VCaP (cell line): ENCODE results near the gene ITPR3.
A peak's percentile ranks its signal among the peaks of the same experiment; 100 is the strongest.

Experiments
- H3K27ac ChIP-seq: fragments of 450-650 bp; 2 replicates; pipeline ENCODE4 v1.5.1; 2017
- CTCF ChIP-seq: fragments of 450-650 bp; conservative IDR thresholded peaks from 2 replicates; pipeline ENCODE4 v1.5.1; 2017; ENCODE audit warnings: mild to moderate bottlenecking, moderate library complexity

The ITPR3 gene

GRCh38 chr6:33694977-33695376 is 73.9 kb downstream of the ITPR3 start:
- TF ChIP-seq CTCF, result no peak
- H3K27ac ChIP-seq, result peak overlapping the region; percentile 86

- H3K27ac ChIP-seq, result peak overlapping the region; percentile 86
- TF ChIP-seq CTCF, result no peak
These were observed 74.3 kb downstream of the ITPR3 start for GRCh38 chr6:33695451-33695887.

- no peak for TF ChIP-seq CTCF
- H3K27ac ChIP-seq, result peak overlapping the region; percentile 86
These were observed 75.0 kb downstream of the ITPR3 start for GRCh38 chr6:33696076-33696475.

- no peak for TF ChIP-seq CTCF
- peak overlapping the region; percentile 86 for H3K27ac ChIP-seq
These were observed 75.7 kb downstream of the ITPR3 start for GRCh38 chr6:33696548-33697518.

- peak overlapping the region; percentile 86 for H3K27ac ChIP-seq
- TF ChIP-seq CTCF, result no peak
These were observed 76.7 kb downstream of the ITPR3 start for GRCh38 chr6:33697845-33698244.

GRCh38 chr6:33698494-33698893 is 77.4 kb downstream of the ITPR3 start:
- no peak for TF ChIP-seq CTCF
- peak overlapping the region; percentile 86 for H3K27ac ChIP-seq

- peak overlapping the region; percentile 86 for H3K27ac ChIP-seq
- TF ChIP-seq CTCF, result no peak
These were observed 78.0 kb downstream of the ITPR3 start for GRCh38 chr6:33699131-33699530.
